Liver (tissue), 9 donors: ENCODE measurements around the gene ZNF547. TPM values are rescaled to one million over a fixed set of nuclear protein-coding genes. Genes with fewer than 3 reads are reported as not detected.

Source experiments
- DNase-seq: peaks from one replicate; pipeline ENCODE4 v3.0.0-alpha.2; 2017; ENCODE audit warnings: low spot score
- H3K27ac ChIP-seq, 2 donors: one replicate each; pipeline ENCODE4 v1.7.0; 2013; ENCODE audit warnings: inconsistent platforms in 2 of 2, low read length in 2 of 2, control low read depth in 1 of 2, low read depth in 1 of 2, mild to moderate bottlenecking in 1 of 2
- H3K27me3 ChIP-seq, 4 donors: one replicate each; pipeline versions ENCODE4 v1.6.1 to v1.7.0; 2013; ENCODE audit warnings: low read length in 3 of 4, inconsistent platforms in 1 of 4, mild to moderate bottlenecking in 1 of 4, moderate library complexity in 1 of 4; ENCODE audit not compliant: control insufficient read depth in 4 of 4, insufficient read depth in 4 of 4
- H3K36me3 ChIP-seq, 4 donors: one replicate each; pipeline versions ENCODE4 v1.6.1 to v1.7.0; 2013; ENCODE audit warnings: low read length in 3 of 4, mild to moderate bottlenecking in 3 of 4, low read depth in 1 of 4, moderate library complexity in 1 of 4; ENCODE audit not compliant: control insufficient read depth in 4 of 4, insufficient read depth in 3 of 4
- H3K4me1 ChIP-seq, 4 donors: one replicate each; pipeline versions ENCODE4 v1.6.1 to v1.7.0; 2013; ENCODE audit warnings: low read length in 3 of 4, mild to moderate bottlenecking in 3 of 4, moderate library complexity in 1 of 4; ENCODE audit not compliant: control insufficient read depth in 4 of 4, insufficient read depth in 4 of 4
- H3K4me3 ChIP-seq, 3 donors: one replicate each; pipeline versions ENCODE4 v1.6.1 to v1.7.0; 2013; ENCODE audit warnings: low read length in 3 of 3, control low read depth in 1 of 3, low read depth in 1 of 3, mild to moderate bottlenecking in 1 of 3
- H3K9ac ChIP-seq, 2 donors: one replicate each; pipeline ENCODE4 v1.7.0; 2013; ENCODE audit warnings: low read length in 2 of 2, mild to moderate bottlenecking in 2 of 2, moderate library complexity in 2 of 2, control low read depth in 1 of 2, low read depth in 1 of 2
- H3K9me3 ChIP-seq, 4 donors: one replicate each; pipeline versions ENCODE4 v1.6.1 to v1.7.0; 2013; ENCODE audit warnings: low read length in 3 of 4; ENCODE audit not compliant: control insufficient read depth in 4 of 4
- CTCF ChIP-seq: fragments of 150-350 bp; IDR thresholded peaks from 2 replicates; pipeline ENCODE4 v1.5.1; 2017; ENCODE audit warnings: improper control_type of control experiment, low read depth, low read length; ENCODE audit not compliant: missing input control
- EGR1 ChIP-seq, 2 donors: IDR thresholded peaks; 2 replicates each; pipeline ENCODE4 v1.6.1; 2016 to 2018; ENCODE audit warnings: antibody characterized with exemption in 2 of 2, low read depth in 2 of 2
- FOXA1 ChIP-seq: IDR thresholded peaks from 2 replicates; pipeline ENCODE4 v1.6.1; 2016; ENCODE audit warnings: antibody characterized with exemption
- FOXA2 ChIP-seq: IDR thresholded peaks from 2 replicates; pipeline ENCODE4 v1.6.1; 2016; ENCODE audit warnings: antibody characterized with exemption
- GABPA ChIP-seq, 2 donors: IDR thresholded peaks in 1 of 2; conservative IDR thresholded peaks in 1 of 2; 2 replicates each; pipeline ENCODE4 v1.6.1; 2016; ENCODE audit warnings: antibody characterized with exemption in 2 of 2, mild to moderate bottlenecking in 1 of 2, moderate library complexity in 1 of 2
- HNF4A ChIP-seq, 2 donors: conservative IDR thresholded peaks; 2 replicates each; pipeline ENCODE4 v1.6.1; 2016; ENCODE audit warnings: antibody characterized with exemption in 2 of 2, mild to moderate bottlenecking in 2 of 2
- HNF4G ChIP-seq: IDR thresholded peaks from 2 replicates; pipeline ENCODE4 v1.6.1; 2016; ENCODE audit warnings: antibody characterized with exemption
- JUND ChIP-seq, 2 donors: IDR thresholded peaks; 2 replicates each; pipeline ENCODE4 v1.6.1; 2016; ENCODE audit warnings: antibody characterized with exemption in 2 of 2
- MAX ChIP-seq: IDR thresholded peaks from 2 replicates; pipeline ENCODE4 v1.6.1; 2016; ENCODE audit warnings: antibody characterized with exemption
- NR2F2 ChIP-seq: IDR thresholded peaks from 2 replicates; pipeline ENCODE4 v1.6.1; 2016; ENCODE audit warnings: antibody characterized with exemption
- RXRA ChIP-seq, 2 donors: IDR thresholded peaks; 2 replicates each; pipeline ENCODE4 v1.6.1; 2017 to 2018; ENCODE audit warnings: antibody characterized with exemption in 2 of 2, mild to moderate bottlenecking in 1 of 2
- SP1 ChIP-seq: IDR thresholded peaks from 2 replicates; pipeline ENCODE4 v1.6.1; 2018; ENCODE audit warnings: antibody characterized with exemption, mild to moderate bottlenecking
- YY1 ChIP-seq: IDR thresholded peaks from 2 replicates; pipeline ENCODE4 v1.6.1; 2016; ENCODE audit warnings: antibody characterized with exemption, mild to moderate bottlenecking
- ZBTB33 ChIP-seq: IDR thresholded peaks from 2 replicates; pipeline ENCODE4 v1.6.1; 2016; ENCODE audit warnings: antibody characterized with exemption
- WGBS: extraction: QIAGEN DNeasy Blood & Tissue Kit; methylation state at CpG from one replicate; pipeline ENCODE4 v1.1.7; 2013; 5-methylcytosine and 5-hydroxymethylcytosine counted together
- polyA plus RNA-seq, 2 donors: library from polyadenylated mRNA; stranded (reverse) in 1 of 2; unstranded in 1 of 2; fragments of 200-250 nt in 1 of 2; fragments of >200 nt in 1 of 2; fragmentation: Nextera tagmentation in 1 of 2; extraction: Ambion mirVana in 1 of 2; gene quantifications; one replicate each; pipeline versions ENCODE4 v1.2.1 to v1.2.3, GENCODE V29; 2013 to 2015
- total RNA-seq, 2 donors: library from RNA; depleted of rRNA; stranded (reverse); fragments of >200 nt; gene quantifications; one replicate each; pipeline ENCODE4 v1.2.3, GENCODE V29; 2014
- TF ChIP-seq, protein P1 (sequence below): IDR thresholded peaks from 2 replicates; pipeline ENCODE4 v1.6.1; 2016; ENCODE audit warnings: antibody characterized with exemption, mild to moderate bottlenecking
- TF ChIP-seq, protein P2 (sequence below): IDR thresholded peaks from 2 replicates; pipeline ENCODE4 v1.6.1; 2016; ENCODE audit warnings: antibody characterized with exemption
- donor health status: healthy.
- donor health status: healthy.
- donor health status: healthy.
- donor health status: healthy.
- donor health status: healthy.

ZNF547 gene
- total and polyA plus RNA-seq, 4 donors, result 0.22 to 1.8 (median 1.0) TPM

DNA sequence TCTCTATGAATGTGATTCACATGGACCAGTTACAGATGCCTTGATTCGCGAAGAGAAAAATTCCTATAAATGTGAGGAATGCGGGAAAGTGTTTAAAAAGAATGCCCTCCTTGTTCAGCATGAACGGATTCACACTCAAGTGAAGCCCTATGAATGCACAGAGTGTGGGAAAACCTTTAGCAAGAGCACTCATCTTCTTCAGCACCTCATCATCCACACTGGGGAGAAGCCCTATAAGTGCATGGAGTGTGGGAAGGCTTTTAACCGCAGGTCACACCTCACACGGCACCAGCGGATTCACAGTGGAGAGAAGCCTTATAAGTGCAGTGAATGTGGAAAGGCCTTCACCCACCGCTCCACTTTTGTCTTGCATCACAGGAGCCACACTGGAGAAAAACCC, 35.4 kb upstream of the ZNF547 start:
- no peak for DNase-seq
- TF ChIP-seq HNF4G (no peak), MAX (no peak)
- Histone ChIP-seq H3K9ac (no peak overlapping the region), H3K27me3 (no peaks in the 10 kb centered on the region), H3K9me3 (peaks cover 25 to 43% (median 33%) of the 10 kb centered on the region in 4 donors), H3K4me1 (no peaks in the 10 kb centered on the region), H3K27ac (no peak overlapping the region), H3K36me3 (peaks cover 22 to 61% (median 55%) of the 10 kb centered on the region in 4 donors), H3K4me3 (peak overlapping the region in 2 of 3 donors; percentile 39 to 73)
- 98% methylated on average over 8 of the region's 8 CpGs for WGBS

DNA sequence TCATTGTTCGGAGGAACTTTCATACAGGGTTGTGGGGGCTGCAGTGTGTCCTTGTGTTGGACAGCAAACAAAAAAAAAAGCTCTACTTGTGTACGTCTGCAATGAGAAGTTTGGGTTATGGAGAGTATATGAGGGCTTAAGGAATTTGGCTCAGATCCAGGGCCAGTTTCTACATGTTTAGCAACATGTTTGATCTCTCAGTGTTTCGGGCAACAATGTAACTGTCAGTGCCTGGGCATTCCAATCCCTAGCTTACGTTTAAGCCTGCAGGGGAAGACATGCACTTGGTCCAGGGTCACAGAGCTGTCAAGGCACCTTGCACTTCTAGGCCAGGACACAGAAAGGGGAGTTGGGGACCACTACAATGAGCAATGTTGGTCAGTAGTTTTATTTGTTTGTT, 29.2 kb upstream of the ZNF547 start:
- Histone ChIP-seq H3K36me3 (peaks cover 1 to 4% (median 2%) of the 10 kb centered on the region in 4 donors), H3K27me3 (no peaks in the 10 kb centered on the region), H3K4me3 (peak overlapping the region in 2 of 3 donors; percentile 12 to 46), H3K9me3 (peaks cover under 1 to 18% (median 6%) of the 10 kb centered on the region in 4 donors), H3K27ac (no peak overlapping the region), H3K4me1 (no peaks in the 10 kb centered on the region), H3K9ac (no peak overlapping the region)
- DNase-seq, result no peak
- whole genome bisulfite sequencing, result 91% methylated on average over 4 of the region's 4 CpGs
- TF ChIP-seq GABPA (IDR thresholded peaks at IDR 0.05 in 1 of 2, conservative IDR thresholded peaks at IDR 0.05 in 1 of 2) (no peak), YY1 (no peak), FOXA2 (no peak), SP1 (no peak), ZBTB33 (no peak), HNF4A (conservative IDR thresholded peaks at IDR 0.05) (no peak), MAX (no peak), JUND (IDR thresholded peaks at IDR 0.05) (no peak)
- TF ChIP-seq, protein P1, sequence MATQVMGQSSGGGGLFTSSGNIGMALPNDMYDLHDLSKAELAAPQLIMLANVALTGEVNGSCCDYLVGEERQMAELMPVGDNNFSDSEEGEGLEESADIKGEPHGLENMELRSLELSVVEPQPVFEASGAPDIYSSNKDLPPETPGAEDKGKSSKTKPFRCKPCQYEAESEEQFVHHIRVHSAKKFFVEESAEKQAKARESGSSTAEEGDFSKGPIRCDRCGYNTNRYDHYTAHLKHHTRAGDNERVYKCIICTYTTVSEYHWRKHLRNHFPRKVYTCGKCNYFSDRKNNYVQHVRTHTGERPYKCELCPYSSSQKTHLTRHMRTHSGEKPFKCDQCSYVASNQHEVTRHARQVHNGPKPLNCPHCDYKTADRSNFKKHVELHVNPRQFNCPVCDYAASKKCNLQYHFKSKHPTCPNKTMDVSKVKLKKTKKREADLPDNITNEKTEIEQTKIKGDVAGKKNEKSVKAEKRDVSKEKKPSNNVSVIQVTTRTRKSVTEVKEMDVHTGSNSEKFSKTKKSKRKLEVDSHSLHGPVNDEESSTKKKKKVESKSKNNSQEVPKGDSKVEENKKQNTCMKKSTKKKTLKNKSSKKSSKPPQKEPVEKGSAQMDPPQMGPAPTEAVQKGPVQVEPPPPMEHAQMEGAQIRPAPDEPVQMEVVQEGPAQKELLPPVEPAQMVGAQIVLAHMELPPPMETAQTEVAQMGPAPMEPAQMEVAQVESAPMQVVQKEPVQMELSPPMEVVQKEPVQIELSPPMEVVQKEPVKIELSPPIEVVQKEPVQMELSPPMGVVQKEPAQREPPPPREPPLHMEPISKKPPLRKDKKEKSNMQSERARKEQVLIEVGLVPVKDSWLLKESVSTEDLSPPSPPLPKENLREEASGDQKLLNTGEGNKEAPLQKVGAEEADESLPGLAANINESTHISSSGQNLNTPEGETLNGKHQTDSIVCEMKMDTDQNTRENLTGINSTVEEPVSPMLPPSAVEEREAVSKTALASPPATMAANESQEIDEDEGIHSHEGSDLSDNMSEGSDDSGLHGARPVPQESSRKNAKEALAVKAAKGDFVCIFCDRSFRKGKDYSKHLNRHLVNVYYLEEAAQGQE, result no peak
- TF ChIP-seq, protein P2, sequence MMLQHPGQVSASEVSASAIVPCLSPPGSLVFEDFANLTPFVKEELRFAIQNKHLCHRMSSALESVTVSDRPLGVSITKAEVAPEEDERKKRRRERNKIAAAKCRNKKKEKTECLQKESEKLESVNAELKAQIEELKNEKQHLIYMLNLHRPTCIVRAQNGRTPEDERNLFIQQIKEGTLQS, result no peak

GRCh38 chr19:57338877-57339276, 24.5 kb upstream of the ZNF547 start:
- no peak overlapping the region for H3K4me3 ChIP-seq
- TF ChIP-seq SP1, result no peak
- no peak for TF ChIP-seq HNF4G
- TF ChIP-seq FOXA1, result no peak
- no peak for TF ChIP-seq MAX
- TF ChIP-seq EGR1 (IDR thresholded peaks at IDR 0.05; ENCODE audit: low read depth in 2 of 2), result no peak
- TF ChIP-seq JUND (IDR thresholded peaks at IDR 0.05), result no peak
- TF ChIP-seq CTCF, result no peak
- TF ChIP-seq FOXA2, result no peak
- no peak for TF ChIP-seq RXRA (IDR thresholded peaks at IDR 0.05)
- no peak for TF ChIP-seq NR2F2
- no peak for TF ChIP-seq YY1

More at GRCh38 chr19:57338877-57339276, 24.5 kb upstream of the ZNF547 start:
- Histone ChIP-seq H3K9ac (no peak overlapping the region), H3K4me1 (no peaks in the 10 kb centered on the region), H3K27me3 (no peaks in the 10 kb centered on the region), H3K27ac (no peak overlapping the region), H3K36me3 (no peaks in the 10 kb centered on the region), H3K9me3 (peaks cover 0 to 12% (median 4%) of the 10 kb centered on the region in 4 donors)
- 66% methylated on average over 3 of the region's 3 CpGs for WGBS
- DNase-seq, result no peak
